Mesodermal cell (in vitro differentiated cells): ENCODE measurements around the gene SPIRE1.
A peak's percentile ranks its signal among the peaks of the same experiment; 100 is the strongest.
"Not testable (repeated sequence)": the region's sequence is repeated elsewhere in the genome, so short reads cannot be mapped to it uniquely, and the experiment has no call there.

Experiments
- H3K27ac ChIP-seq: 2 replicates; pipeline ENCODE4 v1.7.0; 2013; ENCODE audit warnings: mild to moderate bottlenecking, low read depth, low read length, moderate library complexity; ENCODE audit not compliant: severe bottlenecking
- H3K36me3 ChIP-seq: 2 replicates; pipeline ENCODE4 v1.7.1; 2013; ENCODE audit warnings: mild to moderate bottlenecking, low read length, moderate library complexity; ENCODE audit not compliant: control insufficient read depth, insufficient read depth
- H3K4me1 ChIP-seq: one replicate; pipeline ENCODE4 v1.7.1; 2013; ENCODE audit warnings: mild to moderate bottlenecking, low read length; ENCODE audit not compliant: insufficient read depth, control insufficient read depth, poor library complexity, severe bottlenecking
- H3K4me3 ChIP-seq: 2 replicates; pipeline ENCODE4 v1.7.0; 2013; ENCODE audit warnings: low read length, control low read depth, mild to moderate bottlenecking; ENCODE audit not compliant: insufficient read depth, poor library complexity, severe bottlenecking; ENCODE audit errors: extremely low read depth
- H3K9me3 ChIP-seq: 2 replicates; pipeline ENCODE4 v1.7.1; 2013; ENCODE audit warnings: mild to moderate bottlenecking, low read length, moderate library complexity; ENCODE audit not compliant: control insufficient read depth
- WGBS, 2 experiments: methylation state at CpG; one replicate each; pipeline ENCODE4 v1.1.5; 2013; ENCODE audit warnings: missing lambda C conversion rate in 2 of 2; ENCODE audit not compliant: insufficient coverage in 2 of 2; 5-methylcytosine and 5-hydroxymethylcytosine counted together

The SPIRE1 gene

DNA sequence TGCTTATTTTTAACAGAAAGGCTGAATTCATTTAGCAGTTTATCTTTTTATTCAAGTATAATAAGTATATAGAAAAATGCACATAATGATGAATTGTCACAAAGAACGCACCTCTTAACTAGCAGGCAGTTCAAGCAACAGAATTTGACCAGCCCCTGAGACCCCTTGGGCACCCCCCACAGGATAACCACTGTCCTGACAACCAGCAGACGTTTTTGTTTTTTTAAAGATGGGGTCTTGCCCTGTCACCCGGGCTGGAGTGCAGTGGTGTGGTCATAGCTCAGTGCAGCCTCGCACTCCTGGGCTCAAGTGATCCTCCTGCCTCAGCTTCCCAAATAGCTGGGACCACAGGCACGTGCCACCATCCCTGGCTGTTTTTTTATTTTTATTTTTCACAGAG, 236.2 kb downstream of the SPIRE1 start:
- peaks cover 2% of the 10 kb centered on the region for H3K4me1 ChIP-seq
- H3K9me3 ChIP-seq, result no peaks in the 10 kb centered on the region
- H3K4me3 ChIP-seq, result no peak overlapping the region
- no peak overlapping the region for H3K27ac ChIP-seq
- 76 to 95% methylated on average over 4 of the region's 5 CpGs for WGBS, 2 experiments
- peaks cover 13% of the 10 kb centered on the region for H3K36me3 ChIP-seq

- H3K4me3 ChIP-seq, result no peak overlapping the region
- WGBS, 2 experiments, result 38 to 50% methylated on average over 14 to 23 of the region's 27 CpGs
- no peaks in the 10 kb centered on the region for H3K9me3 ChIP-seq
- peaks cover 7% of the 10 kb centered on the region for H3K4me1 ChIP-seq
- no peak overlapping the region for H3K27ac ChIP-seq
- peaks cover 10% of the 10 kb centered on the region for H3K36me3 ChIP-seq
These were observed 237.0 kb downstream of the SPIRE1 start for GRCh38 chr18:12420821-12421421.

DNA sequence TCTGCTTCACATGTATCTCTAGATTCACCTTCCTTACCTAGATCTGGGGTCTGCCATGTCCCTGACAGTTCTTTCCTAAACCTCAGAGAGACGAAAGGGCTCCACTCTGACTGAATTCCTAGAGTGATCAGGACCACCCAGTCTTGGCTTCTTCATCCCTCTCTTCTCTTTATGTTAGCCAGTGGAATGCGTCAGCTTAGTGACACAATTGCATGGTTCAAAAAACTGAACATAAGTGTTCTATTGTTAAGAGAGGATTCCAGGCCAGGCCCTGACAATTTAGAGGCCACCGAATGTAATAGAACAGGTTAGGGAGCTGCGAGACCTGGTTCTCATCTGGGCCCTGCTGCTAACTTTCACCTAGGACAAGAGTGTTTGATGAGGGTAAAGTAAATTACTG, 240.2 kb downstream of the SPIRE1 start:
- Histone ChIP-seq H3K27ac (no peak overlapping the region), H3K4me3 (no peak overlapping the region), H3K4me1 (peaks cover 19% of the 10 kb centered on the region), H3K36me3 (peaks cover 14% of the 10 kb centered on the region), H3K9me3 (no peaks in the 10 kb centered on the region)
- WGBS, 2 experiments, result 64 to 78% methylated on average over 3 to 4 of the region's 4 CpGs

GRCh38 chr18:12416098-12416729, 241.7 kb downstream of the SPIRE1 start:
- no peaks in the 10 kb centered on the region for H3K9me3 ChIP-seq
- 88 to 90% methylated on average over 4 of the region's 5 CpGs for WGBS, 2 experiments
- H3K4me3 ChIP-seq, result no peak overlapping the region
- H3K27ac ChIP-seq, result peak overlapping the region; percentile 60
- H3K4me1 ChIP-seq, result peaks cover 19% of the 10 kb centered on the region
- H3K36me3 ChIP-seq, result peaks cover 17% of the 10 kb centered on the region

DNA sequence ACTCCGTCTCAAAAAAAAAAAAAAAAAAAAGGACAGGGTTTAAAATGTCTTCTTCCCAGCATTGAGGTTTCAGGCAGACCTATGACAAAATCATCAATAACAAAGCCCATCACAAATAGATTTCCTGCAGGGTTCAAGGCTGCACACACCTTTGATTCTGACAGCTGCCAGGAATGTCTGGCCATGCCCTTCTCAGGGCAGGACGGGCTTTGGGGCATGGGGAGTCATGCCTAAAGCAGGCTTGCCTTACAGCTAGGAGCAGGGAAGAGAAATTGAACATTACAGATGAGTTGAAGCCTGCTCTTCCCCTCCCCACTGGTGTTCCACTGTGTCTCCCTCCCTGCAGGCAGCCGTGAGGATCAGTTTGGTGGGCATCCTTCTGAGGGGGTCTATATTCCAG, 246.5 kb downstream of the SPIRE1 start:
- WGBS, 2 experiments, result 100% methylated on average over 1 to 2 of the region's 3 CpGs
- Histone ChIP-seq H3K9me3 (no peaks in the 10 kb centered on the region), H3K4me1 (peaks cover 22% of the 10 kb centered on the region), H3K4me3 (no peak overlapping the region), H3K36me3 (peaks cover 18% of the 10 kb centered on the region), H3K27ac (no peak overlapping the region)

GRCh38 chr18:12410747-12411146, 247.2 kb downstream of the SPIRE1 start:
- not testable (repeated sequence) for H3K27ac ChIP-seq, H3K9me3 ChIP-seq, H3K4me3 ChIP-seq
- Histone ChIP-seq H3K36me3 (peaks cover 18% of the 10 kb centered on the region), H3K4me1 (peaks cover 16% of the 10 kb centered on the region)
- 95 to 98% methylated on average over 4 to 8 of the region's 9 CpGs for WGBS, 2 experiments

GRCh38 chr18:12410081-12410481, 247.8 kb downstream of the SPIRE1 start:
- 93% methylated on average over 5 to 9 of the region's 9 CpGs for WGBS, 2 experiments
- peaks cover 18% of the 10 kb centered on the region for H3K36me3 ChIP-seq
- H3K9me3 ChIP-seq, result no peaks in the 10 kb centered on the region
- peaks cover 10% of the 10 kb centered on the region for H3K4me1 ChIP-seq
- H3K4me3 ChIP-seq, result no peak overlapping the region
- no peak overlapping the region for H3K27ac ChIP-seq

GRCh38 chr18:12409469-12409868, 248.4 kb downstream of the SPIRE1 start:
- Histone ChIP-seq H3K27ac (no peak overlapping the region), H3K36me3 (peaks cover 18% of the 10 kb centered on the region), H3K4me3 (no peak overlapping the region), H3K4me1 (peaks cover 5% of the 10 kb centered on the region), H3K9me3 (no peaks in the 10 kb centered on the region)
- WGBS, 2 experiments, result 82 to 89% methylated on average over 2 of the region's 3 CpGs

- H3K9me3 ChIP-seq, result no peaks in the 10 kb centered on the region
- H3K4me3 ChIP-seq, result peak overlapping the region; percentile 44
- H3K4me1 ChIP-seq, result peaks cover 11% of the 10 kb centered on the region
- H3K27ac ChIP-seq, result peak overlapping the region; percentile 64
- WGBS, 2 experiments, result 10 to 15% methylated on average over 16 to 28 of the region's 32 CpGs
- H3K36me3 ChIP-seq, result peaks cover 9% of the 10 kb centered on the region
These were observed 249.5 kb downstream of the SPIRE1 start for GRCh38 chr18:12408247-12408869.

- no peaks in the 10 kb centered on the region for H3K9me3 ChIP-seq
- H3K4me3 ChIP-seq, result no peak overlapping the region
- WGBS, 2 experiments, result 72 to 73% methylated on average over 16 to 18 of the region's 19 CpGs
- peaks cover 4% of the 10 kb centered on the region for H3K36me3 ChIP-seq
- H3K4me1 ChIP-seq, result peaks cover 11% of the 10 kb centered on the region
- no peak overlapping the region for H3K27ac ChIP-seq
These were observed 251.4 kb downstream of the SPIRE1 start for GRCh38 chr18:12406371-12407111.
